ENCODE measurements around the gene IBSP.

DNA sequence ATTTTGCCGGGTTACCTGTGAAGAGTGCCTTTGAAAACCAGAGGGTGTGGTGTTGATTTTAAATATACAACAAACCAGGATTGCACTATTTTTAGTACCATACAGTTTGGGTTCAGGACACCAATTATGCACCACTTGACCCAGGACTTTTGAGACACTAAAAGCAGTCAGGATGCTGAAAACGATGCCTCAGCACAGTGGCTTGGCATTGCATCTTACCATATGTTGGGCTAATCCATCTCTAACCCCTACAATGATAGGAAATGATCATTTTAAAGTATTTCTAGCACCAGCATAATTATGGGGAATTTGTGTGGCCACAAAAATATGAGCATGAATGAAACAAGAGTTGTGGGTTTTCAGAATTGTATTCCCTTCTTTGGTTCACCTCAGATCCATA, 4.1 kb downstream of the IBSP start:
- TF ChIP-seq, protein P1, sequence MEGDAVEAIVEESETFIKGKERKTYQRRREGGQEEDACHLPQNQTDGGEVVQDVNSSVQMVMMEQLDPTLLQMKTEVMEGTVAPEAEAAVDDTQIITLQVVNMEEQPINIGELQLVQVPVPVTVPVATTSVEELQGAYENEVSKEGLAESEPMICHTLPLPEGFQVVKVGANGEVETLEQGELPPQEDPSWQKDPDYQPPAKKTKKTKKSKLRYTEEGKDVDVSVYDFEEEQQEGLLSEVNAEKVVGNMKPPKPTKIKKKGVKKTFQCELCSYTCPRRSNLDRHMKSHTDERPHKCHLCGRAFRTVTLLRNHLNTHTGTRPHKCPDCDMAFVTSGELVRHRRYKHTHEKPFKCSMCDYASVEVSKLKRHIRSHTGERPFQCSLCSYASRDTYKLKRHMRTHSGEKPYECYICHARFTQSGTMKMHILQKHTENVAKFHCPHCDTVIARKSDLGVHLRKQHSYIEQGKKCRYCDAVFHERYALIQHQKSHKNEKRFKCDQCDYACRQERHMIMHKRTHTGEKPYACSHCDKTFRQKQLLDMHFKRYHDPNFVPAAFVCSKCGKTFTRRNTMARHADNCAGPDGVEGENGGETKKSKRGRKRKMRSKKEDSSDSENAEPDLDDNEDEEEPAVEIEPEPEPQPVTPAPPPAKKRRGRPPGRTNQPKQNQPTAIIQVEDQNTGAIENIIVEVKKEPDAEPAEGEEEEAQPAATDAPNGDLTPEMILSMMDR (IDR thresholded peaks at IDR 0.05; ENCODE audit: low read length), result no peak
- no peak for TF ChIP-seq EZH2 (IDR thresholded peaks at IDR 0.05; ENCODE audit: borderline replicate concordance, low read length)
